ENCODE measurements around the gene CNTNAP2.

Gene CNTNAP2

GRCh38 chr7:148340438-148341280 lies 2224.1 kb downstream of the CNTNAP2 start:
- no peak for DNase-seq

- no peak for DNase-seq
Observed at GRCh38 chr7:148344406-148344805, 2227.8 kb downstream of the CNTNAP2 start.

GRCh38 chr7:148347981-148348380 lies 2231.4 kb downstream of the CNTNAP2 start:
- DNase-seq = no peak

- DNase-seq = no peak
Observed at GRCh38 chr7:148348466-148348865, 2231.9 kb downstream of the CNTNAP2 start.

- DNase-seq = no peak
Observed at GRCh38 chr7:148356303-148356702, 2239.7 kb downstream of the CNTNAP2 start.

GRCh38 chr7:148362541-148362940 lies 2245.9 kb downstream of the CNTNAP2 start:
- DNase-seq = no peak

GRCh38 chr7:148367731-148368475 lies 2251.3 kb downstream of the CNTNAP2 start:
- DNase-seq = no peak

GRCh38 chr7:148368562-148368961 lies 2252.0 kb downstream of the CNTNAP2 start:
- DNase-seq = no peak

- DNase-seq = no peak
Observed at GRCh38 chr7:148371280-148371937, 2254.8 kb downstream of the CNTNAP2 start.

GRCh38 chr7:148374396-148375259 lies 2258.0 kb downstream of the CNTNAP2 start:
- DNase-seq = no peak

- DNase-seq = no peak
Observed at GRCh38 chr7:148379677-148380076, 2263.1 kb downstream of the CNTNAP2 start.

- DNase-seq = no peak
Observed at GRCh38 chr7:148380596-148381419, 2264.2 kb downstream of the CNTNAP2 start.

- no peak for DNase-seq
Observed at GRCh38 chr7:148382596-148382995, 2266.0 kb downstream of the CNTNAP2 start.

GRCh38 chr7:148383651-148384050 lies 2267.1 kb downstream of the CNTNAP2 start:
- no peak for DNase-seq

- DNase-seq = no peak
Observed at GRCh38 chr7:148385009-148385682, 2268.5 kb downstream of the CNTNAP2 start.

GRCh38 chr7:148390381-148390780 lies 2273.8 kb downstream of the CNTNAP2 start:
- DNase-seq = no peak

GRCh38 chr7:148391591-148391990 lies 2275.0 kb downstream of the CNTNAP2 start:
- DNase-seq = no peak

- no peak for DNase-seq
Observed at GRCh38 chr7:148394582-148394981, 2278.0 kb downstream of the CNTNAP2 start.

GRCh38 chr7:148395352-148395811 lies 2278.8 kb downstream of the CNTNAP2 start:
- no peak for DNase-seq

- no peak for DNase-seq
Observed at GRCh38 chr7:148395990-148396716, 2279.6 kb downstream of the CNTNAP2 start.
